ENCODE measurements around the gene STX8.

STX8 gene

DNA sequence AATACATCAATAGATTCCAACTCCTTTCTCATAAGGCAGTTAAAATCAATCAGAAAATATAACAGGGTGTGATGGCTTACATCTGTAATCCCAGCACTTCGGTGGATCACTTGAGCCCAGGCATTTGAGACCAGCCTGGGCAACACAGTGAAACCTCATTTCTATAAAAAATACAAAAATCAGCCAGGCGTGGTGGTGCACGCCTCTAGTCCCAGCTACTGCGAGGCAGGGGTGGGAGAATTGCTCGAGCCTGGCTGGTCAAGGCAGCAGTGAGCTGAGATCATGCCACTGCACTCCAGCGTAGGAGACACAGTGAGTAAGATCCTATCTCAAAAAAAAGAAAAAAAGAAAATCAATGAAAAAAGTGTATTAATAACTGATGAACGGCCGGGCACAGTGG is 295.7 kb downstream of the STX8 start:
- Histone ChIP-seq H3K14ac (ENCODE audit: low read length) (no peak overlapping the region), H3K4me3 (ENCODE audit: low read depth, low read length) (no peak overlapping the region), H2AFZ (ENCODE audit: insufficient read depth, low read length, poor library complexity) (no peak overlapping the region), H3K4ac (ENCODE audit: low read depth, low read length) (no peak overlapping the region), H2BK120ac (ENCODE audit: insufficient read depth, low read length, poor library complexity) (no peak overlapping the region), H3K23ac (ENCODE audit: low read length) (no peak overlapping the region), H2BK5ac (ENCODE audit: low read depth, low read length, poor library complexity) (no peak overlapping the region), H3K27me3 (ENCODE audit: insufficient read depth, low read length) (no peaks in the 10 kb centered on the region), H3K9me3 (ENCODE audit: insufficient read depth, low read depth, low read length) (no peaks in the 10 kb centered on the region), H3K36me3 (ENCODE audit: control insufficient read depth in 1 of 2, insufficient read depth in 2 of 2, low read length in 2 of 2) (no peaks in the 10 kb centered on the region), H3K4me2 (ENCODE audit: low read length) (no peak overlapping the region), H3K4me1 (ENCODE audit: control insufficient read depth in 1 of 2, insufficient read depth in 2 of 2, low read length in 2 of 2) (peaks cover 0 to under 1% of the 10 kb centered on the region in 2 experiments), H3K79me2 (ENCODE audit: control insufficient read depth, insufficient read depth, low read length, poor library complexity) (no peaks in the 10 kb centered on the region), H3K18ac (ENCODE audit: low read length) (no peak overlapping the region), H2BK12ac (ENCODE audit: low read length) (no peak overlapping the region), H3K79me1 (ENCODE audit: low read length) (no peaks in the 10 kb centered on the region), H3K9ac (ENCODE audit: low read length) (no peak overlapping the region), H3K27ac (ENCODE audit: low read depth, low read length) (no peak overlapping the region), H4K8ac (ENCODE audit: low read depth, low read length) (no peak overlapping the region), H2AK5ac (ENCODE audit: low read length) (no peak overlapping the region), H4K12ac (ENCODE audit: low read depth, low read length) (no peak overlapping the region), H4K91ac (ENCODE audit: low read depth, low read length) (no peak overlapping the region)
- no CpG with 5 or more reads among the region's 8 CpGs for WGBS (ENCODE audit: extremely low coverage, insufficient coverage, insufficient read length)
- DNase-seq: no peak

DNA sequence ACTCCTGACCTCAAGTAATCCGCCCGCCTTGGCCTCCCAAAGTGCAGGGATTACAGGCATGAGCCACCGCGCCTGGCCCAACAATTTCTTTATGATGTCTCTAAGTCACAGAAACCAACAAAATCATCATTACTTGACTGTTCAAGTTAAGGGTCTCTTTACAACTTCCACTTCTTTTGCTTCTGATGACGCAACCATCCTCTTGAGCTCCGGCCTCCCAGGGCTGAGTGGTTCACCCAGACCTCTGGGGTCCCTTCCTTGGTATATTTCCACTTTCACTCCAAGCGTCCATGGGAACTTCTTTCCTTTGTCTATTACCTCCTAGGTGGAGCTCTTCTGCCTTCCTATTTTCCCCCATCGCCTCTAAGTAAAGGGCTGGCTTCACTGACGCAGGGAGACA is 300.6 kb downstream of the STX8 start:
- Histone ChIP-seq H2AFZ (ENCODE audit: insufficient read depth, low read length, poor library complexity) (no peak overlapping the region), H3K18ac (ENCODE audit: low read length) (no peak overlapping the region), H3K27me3 (ENCODE audit: insufficient read depth, low read length) (no peaks in the 10 kb centered on the region), H3K14ac (ENCODE audit: low read length) (no peak overlapping the region), H3K9me3 (ENCODE audit: insufficient read depth, low read depth, low read length) (no peaks in the 10 kb centered on the region), H2AK5ac (ENCODE audit: low read length) (no peak overlapping the region), H3K4me2 (ENCODE audit: low read length) (no peak overlapping the region), H3K4me1 (ENCODE audit: control insufficient read depth in 1 of 2, insufficient read depth in 2 of 2, low read length in 2 of 2) (no peaks in the 10 kb centered on the region), H4K91ac (ENCODE audit: low read depth, low read length) (no peak overlapping the region), H2BK12ac (ENCODE audit: low read length) (no peak overlapping the region), H3K27ac (ENCODE audit: low read depth, low read length) (no peak overlapping the region), H3K9ac (ENCODE audit: low read length) (no peak overlapping the region), H3K4me3 (ENCODE audit: low read depth, low read length) (peak overlapping the region; percentile 36), H4K12ac (ENCODE audit: low read depth, low read length) (no peak overlapping the region), H3K4ac (ENCODE audit: low read depth, low read length) (no peak overlapping the region), H2BK5ac (ENCODE audit: low read depth, low read length, poor library complexity) (no peak overlapping the region), H2BK120ac (ENCODE audit: insufficient read depth, low read length, poor library complexity) (no peak overlapping the region), H3K23ac (ENCODE audit: low read length) (no peak overlapping the region), H3K79me2 (ENCODE audit: control insufficient read depth, insufficient read depth, low read length, poor library complexity) (no peaks in the 10 kb centered on the region), H3K36me3 (ENCODE audit: control insufficient read depth in 1 of 2, insufficient read depth in 2 of 2, low read length in 2 of 2) (no peaks in the 10 kb centered on the region), H3K79me1 (ENCODE audit: low read length) (no peaks in the 10 kb centered on the region), H4K8ac (ENCODE audit: low read depth, low read length) (no peak overlapping the region)
- DNase-seq: no peak
- WGBS (ENCODE audit: extremely low coverage, insufficient coverage, insufficient read length): no CpG with 5 or more reads among the region's 9 CpGs

DNA sequence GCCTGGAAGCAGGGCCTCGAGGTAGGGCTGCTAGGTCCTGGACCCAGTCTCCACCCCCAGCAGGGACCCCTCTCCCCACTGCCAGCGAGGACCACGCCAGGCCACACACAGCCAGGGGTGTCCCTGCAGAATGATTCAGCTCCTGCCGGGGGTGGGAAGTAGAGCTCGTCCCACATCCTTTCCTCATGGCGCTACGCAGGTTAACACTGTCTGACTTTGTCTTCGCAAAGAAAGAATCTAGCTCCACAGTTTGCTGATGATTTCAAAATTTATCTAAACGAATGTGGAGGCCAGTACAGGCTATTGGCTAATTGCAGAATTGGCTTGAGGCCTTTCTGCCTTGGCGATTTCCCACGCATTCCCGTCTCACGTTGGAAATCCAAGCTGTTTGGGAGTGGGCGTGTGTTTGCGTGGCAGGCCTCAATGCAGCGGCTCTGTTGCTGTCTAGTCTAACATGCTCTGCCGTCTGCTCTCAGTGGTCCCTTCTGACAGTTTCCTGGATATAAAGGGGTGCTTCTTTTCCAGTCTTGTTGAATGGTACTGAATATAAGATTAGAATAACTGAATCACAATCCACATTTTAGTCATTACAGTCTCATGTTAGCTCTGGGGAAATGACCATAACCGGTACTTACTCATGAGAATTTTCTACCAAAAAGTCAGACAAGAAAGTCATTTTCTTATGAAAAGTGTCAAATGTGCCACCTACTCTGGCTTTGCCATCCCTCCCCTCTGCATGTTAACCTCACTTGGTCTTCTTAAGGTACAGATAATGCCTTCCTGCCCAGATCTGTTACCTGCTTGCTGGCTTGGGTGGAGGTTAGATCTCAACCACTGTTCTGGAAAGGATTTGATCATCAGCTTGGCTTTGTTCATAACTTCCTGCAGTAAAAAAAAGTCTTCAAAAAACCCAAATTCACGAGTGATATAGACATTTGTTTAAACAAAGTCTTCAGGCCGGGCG is 301.9 kb downstream of the STX8 start:
- Histone ChIP-seq H2BK12ac (ENCODE audit: low read length) (no peak overlapping the region), H2BK5ac (ENCODE audit: low read depth, low read length, poor library complexity) (no peak overlapping the region), H3K79me1 (ENCODE audit: low read length) (no peaks in the 10 kb centered on the region), H3K18ac (ENCODE audit: low read length) (no peak overlapping the region), H3K4ac (ENCODE audit: low read depth, low read length) (no peak overlapping the region), H3K9me3 (ENCODE audit: insufficient read depth, low read depth, low read length) (no peaks in the 10 kb centered on the region), H4K8ac (ENCODE audit: low read depth, low read length) (no peak overlapping the region), H3K4me3 (ENCODE audit: low read depth, low read length) (no peak overlapping the region), H2AFZ (ENCODE audit: insufficient read depth, low read length, poor library complexity) (no peak overlapping the region), H4K12ac (ENCODE audit: low read depth, low read length) (no peak overlapping the region), H2AK5ac (ENCODE audit: low read length) (no peak overlapping the region), H3K14ac (ENCODE audit: low read length) (no peak overlapping the region), H3K9ac (ENCODE audit: low read length) (no peak overlapping the region), H4K91ac (ENCODE audit: low read depth, low read length) (no peak overlapping the region), H3K4me2 (ENCODE audit: low read length) (no peak overlapping the region), H3K27me3 (ENCODE audit: insufficient read depth, low read length) (no peaks in the 10 kb centered on the region), H3K27ac (ENCODE audit: low read depth, low read length) (no peak overlapping the region), H2BK120ac (ENCODE audit: insufficient read depth, low read length, poor library complexity) (no peak overlapping the region), H3K79me2 (ENCODE audit: control insufficient read depth, insufficient read depth, low read length, poor library complexity) (no peaks in the 10 kb centered on the region), H3K23ac (ENCODE audit: low read length) (no peak overlapping the region), H3K4me1 (ENCODE audit: control insufficient read depth in 1 of 2, insufficient read depth in 2 of 2, low read length in 2 of 2) (no peaks in the 10 kb centered on the region), H3K36me3 (ENCODE audit: control insufficient read depth in 1 of 2, insufficient read depth in 2 of 2, low read length in 2 of 2) (no peaks in the 10 kb centered on the region)
- WGBS (ENCODE audit: extremely low coverage, insufficient coverage, insufficient read length): no CpG with 5 or more reads among the region's 21 CpGs
- DNase-seq: no peak

DNA sequence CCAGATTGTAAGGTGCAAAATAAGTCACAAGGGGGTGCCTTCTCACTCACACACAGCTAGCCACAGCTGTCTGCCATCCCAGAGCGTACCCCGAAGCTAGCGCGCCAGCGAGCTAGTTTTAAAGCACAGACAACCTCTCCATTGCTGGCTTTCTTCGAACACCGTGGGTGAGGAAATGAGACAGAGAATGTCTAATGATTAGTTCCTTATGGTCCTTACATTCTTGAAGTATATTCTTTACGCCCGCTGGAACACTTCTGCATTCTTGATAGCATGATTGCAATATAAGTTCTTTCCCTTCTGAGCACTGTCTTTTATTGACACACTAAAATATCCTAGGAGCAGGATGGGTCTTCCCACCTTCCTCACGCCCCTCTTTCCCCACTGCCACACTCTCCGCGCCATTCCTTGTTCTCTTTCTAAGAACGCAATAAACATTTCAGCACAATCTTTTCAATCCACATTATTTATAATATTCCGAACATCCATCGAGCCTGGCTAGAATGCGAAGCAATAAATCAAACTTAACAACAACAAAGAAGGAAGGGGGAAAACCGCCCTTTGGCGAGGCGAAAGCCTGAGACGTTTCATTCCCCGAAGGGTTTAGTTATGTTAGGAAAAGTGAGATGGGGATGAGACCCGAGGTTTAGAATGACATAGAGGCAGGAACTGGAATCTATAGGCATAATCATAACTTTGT is 303.0 kb downstream of the STX8 start:
- no peaks in the 10 kb centered on the region for H3K79me2 ChIP-seq (ENCODE audit: control insufficient read depth, insufficient read depth, low read length, poor library complexity)
- H4K12ac ChIP-seq (ENCODE audit: low read depth, low read length): no peak overlapping the region
- H3K4me3 ChIP-seq (ENCODE audit: low read depth, low read length): no peak overlapping the region
- H3K4me1 ChIP-seq (ENCODE audit: control insufficient read depth in 1 of 2, insufficient read depth in 2 of 2, low read length in 2 of 2): no peaks in the 10 kb centered on the region
- no peak overlapping the region for H2AK5ac ChIP-seq (ENCODE audit: low read length)
- DNase-seq: no peak
- no peak overlapping the region for H3K4me2 ChIP-seq (ENCODE audit: low read length)
- no peak overlapping the region for H2BK5ac ChIP-seq (ENCODE audit: low read depth, low read length, poor library complexity)
- WGBS (ENCODE audit: extremely low coverage, insufficient coverage, insufficient read length): 100% methylated on average over 2 of the region's 22 CpGs
- H3K27me3 ChIP-seq (ENCODE audit: insufficient read depth, low read length): no peaks in the 10 kb centered on the region
- H2AFZ ChIP-seq (ENCODE audit: insufficient read depth, low read length, poor library complexity): no peak overlapping the region
- no peak overlapping the region for H3K27ac ChIP-seq (ENCODE audit: low read depth, low read length)
- H4K91ac ChIP-seq (ENCODE audit: low read depth, low read length): no peak overlapping the region
- H2BK120ac ChIP-seq (ENCODE audit: insufficient read depth, low read length, poor library complexity): no peak overlapping the region
- H3K23ac ChIP-seq (ENCODE audit: low read length): no peak overlapping the region
- no peak overlapping the region for H3K18ac ChIP-seq (ENCODE audit: low read length)
- H3K79me1 ChIP-seq (ENCODE audit: low read length): no peaks in the 10 kb centered on the region
- H3K9me3 ChIP-seq (ENCODE audit: insufficient read depth, low read depth, low read length): no peaks in the 10 kb centered on the region
- H3K9ac ChIP-seq (ENCODE audit: low read length): no peak overlapping the region
- no peak overlapping the region for H4K8ac ChIP-seq (ENCODE audit: low read depth, low read length)
- H3K4ac ChIP-seq (ENCODE audit: low read depth, low read length): no peak overlapping the region
- no peak overlapping the region for H2BK12ac ChIP-seq (ENCODE audit: low read length)
- H3K36me3 ChIP-seq (ENCODE audit: control insufficient read depth in 1 of 2, insufficient read depth in 2 of 2, low read length in 2 of 2): no peaks in the 10 kb centered on the region
- no peak overlapping the region for H3K14ac ChIP-seq (ENCODE audit: low read length)
